ENCODE results near the gene ZCCHC13.
"Not testable (repeated sequence)": the region's sequence is repeated elsewhere in the genome, so short reads cannot be mapped to it uniquely, and the experiment has no call there.

Gene ZCCHC13

DNA sequence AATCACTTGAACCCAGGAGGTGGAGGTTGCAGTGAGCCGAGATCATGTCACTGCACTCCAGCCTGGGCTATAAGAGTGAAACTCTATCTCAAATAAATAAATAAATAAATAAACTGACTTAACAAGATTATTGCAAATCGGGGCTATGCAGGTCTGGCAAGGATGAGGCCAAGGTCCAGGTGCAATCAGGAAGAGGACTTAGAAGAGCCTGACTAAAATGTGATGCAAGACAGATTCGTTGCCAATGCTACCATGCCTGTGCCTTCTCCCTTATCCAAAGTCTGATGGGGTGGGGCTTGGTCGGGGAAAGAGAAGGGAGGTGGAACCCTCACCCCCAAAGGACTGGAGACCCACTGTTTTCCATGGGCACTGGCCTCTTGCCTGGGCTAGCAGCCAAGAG lies 14.7 kb downstream of the ZCCHC13 start:
- in situ Hi-C loops (cut with MboI; ENCODE audit: low pct_unique_long_range_greater_than_20kb, low sequenced_read_pairs, unreplicated experiment): no loop called here
- DNase-seq (ENCODE audit: low spot score): no peak
- TF ChIP-seq, protein P1, sequence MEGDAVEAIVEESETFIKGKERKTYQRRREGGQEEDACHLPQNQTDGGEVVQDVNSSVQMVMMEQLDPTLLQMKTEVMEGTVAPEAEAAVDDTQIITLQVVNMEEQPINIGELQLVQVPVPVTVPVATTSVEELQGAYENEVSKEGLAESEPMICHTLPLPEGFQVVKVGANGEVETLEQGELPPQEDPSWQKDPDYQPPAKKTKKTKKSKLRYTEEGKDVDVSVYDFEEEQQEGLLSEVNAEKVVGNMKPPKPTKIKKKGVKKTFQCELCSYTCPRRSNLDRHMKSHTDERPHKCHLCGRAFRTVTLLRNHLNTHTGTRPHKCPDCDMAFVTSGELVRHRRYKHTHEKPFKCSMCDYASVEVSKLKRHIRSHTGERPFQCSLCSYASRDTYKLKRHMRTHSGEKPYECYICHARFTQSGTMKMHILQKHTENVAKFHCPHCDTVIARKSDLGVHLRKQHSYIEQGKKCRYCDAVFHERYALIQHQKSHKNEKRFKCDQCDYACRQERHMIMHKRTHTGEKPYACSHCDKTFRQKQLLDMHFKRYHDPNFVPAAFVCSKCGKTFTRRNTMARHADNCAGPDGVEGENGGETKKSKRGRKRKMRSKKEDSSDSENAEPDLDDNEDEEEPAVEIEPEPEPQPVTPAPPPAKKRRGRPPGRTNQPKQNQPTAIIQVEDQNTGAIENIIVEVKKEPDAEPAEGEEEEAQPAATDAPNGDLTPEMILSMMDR (IDR thresholded peaks at IDR 0.05; ENCODE audit: extremely low read depth, insufficient read depth, missing control alignments): no peak

DNA sequence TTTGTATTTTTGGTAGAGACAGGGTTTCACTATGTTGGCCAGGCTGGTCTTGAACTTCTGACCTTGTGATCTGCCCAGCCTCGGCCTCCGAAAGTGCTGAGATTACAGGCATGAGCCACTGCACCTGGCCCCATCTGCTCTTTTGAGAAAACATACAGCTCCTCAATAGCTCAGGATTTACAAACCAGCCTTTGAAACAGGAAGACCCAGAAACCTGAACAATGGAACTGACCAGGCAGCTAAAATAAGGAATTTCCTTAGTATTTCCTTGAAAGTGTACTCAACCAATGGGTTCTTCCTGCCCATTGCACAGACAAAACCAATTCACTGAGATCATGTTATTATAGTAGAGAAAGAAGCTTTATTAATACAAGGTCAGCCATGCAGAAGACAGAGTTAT lies 15.3 kb downstream of the ZCCHC13 start:
- in situ Hi-C loops (cut with MboI; ENCODE audit: low pct_unique_long_range_greater_than_20kb, low sequenced_read_pairs, unreplicated experiment); DNase-seq (ENCODE audit: low spot score): not testable (repeated sequence)

DNA sequence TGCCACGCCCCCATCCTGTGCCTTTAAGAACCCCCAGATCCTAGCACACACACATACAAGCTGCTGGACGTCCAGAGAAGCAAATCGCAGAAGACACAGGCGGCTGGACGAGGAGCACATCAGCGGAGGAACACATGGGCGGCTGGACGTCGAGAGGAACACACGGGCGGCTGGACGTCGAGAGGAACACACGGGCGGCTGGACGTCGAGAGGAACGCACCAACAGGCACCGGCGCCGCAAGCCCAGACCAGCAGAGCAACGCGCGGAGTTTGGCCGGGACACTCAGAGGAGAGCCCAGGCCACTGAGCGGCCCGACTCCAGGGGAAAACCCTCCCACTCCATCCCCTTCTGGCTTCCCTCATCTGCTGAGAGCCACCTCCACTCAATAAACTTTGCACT lies 17.2 kb downstream of the ZCCHC13 start:
- no peak for DNase-seq (ENCODE audit: low spot score)
- in situ Hi-C loops (cut with MboI; ENCODE audit: low pct_unique_long_range_greater_than_20kb, low sequenced_read_pairs, unreplicated experiment): no loop called here

DNA sequence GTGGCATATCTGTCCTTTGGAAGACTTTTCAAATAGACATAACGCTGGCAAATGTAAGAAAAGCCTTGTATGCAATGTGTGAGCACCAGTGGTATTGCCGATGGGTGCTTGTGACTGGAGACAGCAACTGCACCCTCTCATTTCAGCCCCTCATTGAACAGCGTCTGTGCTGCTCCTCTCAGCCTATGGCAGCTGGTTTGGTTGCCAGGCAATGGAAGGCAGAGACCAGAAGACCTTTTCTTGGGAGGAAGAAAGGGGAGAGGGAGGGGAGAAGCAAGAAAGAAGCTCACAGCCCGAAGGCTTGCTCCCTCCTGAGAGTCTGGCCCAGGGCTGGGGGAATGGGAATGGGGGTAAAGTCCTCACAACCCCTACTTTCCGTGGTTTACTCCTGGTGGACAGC lies 20.2 kb downstream of the ZCCHC13 start:
- TF ChIP-seq, protein P1 (IDR thresholded peaks at IDR 0.05; ENCODE audit: extremely low read depth, insufficient read depth, missing control alignments): no peak
- no peak for DNase-seq (ENCODE audit: low spot score)
- in situ Hi-C loops (cut with MboI; ENCODE audit: low pct_unique_long_range_greater_than_20kb, low sequenced_read_pairs, unreplicated experiment): no loop called here

More for the DNA sequence above, 17.2 kb downstream of the ZCCHC13 start:
- TF ChIP-seq, protein P1 (IDR thresholded peaks at IDR 0.05; ENCODE audit: extremely low read depth, insufficient read depth, missing control alignments): no peak

DNA sequence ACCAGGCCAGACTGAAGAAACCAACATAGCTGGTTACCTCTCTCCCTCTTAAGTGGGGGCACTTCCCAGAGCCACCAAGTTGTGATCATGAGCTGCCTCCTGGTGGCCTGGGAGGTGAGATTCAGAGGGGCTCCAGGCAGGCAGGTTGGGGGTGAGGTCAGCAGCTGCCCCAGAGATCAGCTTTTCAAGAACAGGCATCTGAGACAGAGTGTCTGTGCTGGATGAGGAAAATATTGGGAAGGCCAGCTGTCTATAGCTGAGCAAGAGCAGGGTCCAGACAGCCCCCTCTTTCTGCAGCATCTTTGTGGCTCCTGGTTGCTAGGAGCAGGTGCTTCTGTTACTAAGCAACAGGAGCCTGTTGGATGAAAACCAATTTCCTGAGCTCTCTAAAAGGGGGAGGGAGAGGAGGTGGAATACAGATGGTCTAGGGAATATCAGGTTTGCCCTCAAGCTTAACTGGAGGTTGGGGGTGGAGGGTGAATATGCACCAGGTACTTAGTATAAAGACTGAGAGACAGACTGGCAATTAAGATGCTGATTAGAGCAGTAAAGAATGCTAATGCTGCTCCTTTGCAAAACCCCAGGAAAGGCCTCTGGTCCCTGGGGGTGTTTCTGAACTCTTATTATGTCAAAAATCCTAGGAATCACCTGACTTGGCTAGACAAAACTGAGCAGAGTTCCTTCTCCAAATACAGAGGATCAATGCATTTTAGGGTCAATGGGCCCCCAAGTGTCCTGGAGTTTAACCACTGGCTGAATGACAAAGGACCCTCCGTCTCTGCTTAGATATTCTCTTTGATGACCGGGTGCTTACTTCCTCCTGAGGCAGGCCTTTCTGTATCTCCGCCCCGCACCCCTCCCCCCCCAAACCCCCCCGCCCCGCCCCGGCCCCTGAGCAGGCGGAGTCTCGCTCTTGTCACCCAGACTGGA lies 21.4 kb downstream of the ZCCHC13 start:
- in situ Hi-C loops (cut with MboI; ENCODE audit: low pct_unique_long_range_greater_than_20kb, low sequenced_read_pairs, unreplicated experiment): loop anchor here (25.0 kb wide), 1 partner anchor 463 kb away; the partner anchor contains the start of gene XIST
- TF ChIP-seq, protein P1 (IDR thresholded peaks at IDR 0.05; ENCODE audit: extremely low read depth, insufficient read depth, missing control alignments): no peak
- no peak for DNase-seq (ENCODE audit: low spot score)

DNA sequence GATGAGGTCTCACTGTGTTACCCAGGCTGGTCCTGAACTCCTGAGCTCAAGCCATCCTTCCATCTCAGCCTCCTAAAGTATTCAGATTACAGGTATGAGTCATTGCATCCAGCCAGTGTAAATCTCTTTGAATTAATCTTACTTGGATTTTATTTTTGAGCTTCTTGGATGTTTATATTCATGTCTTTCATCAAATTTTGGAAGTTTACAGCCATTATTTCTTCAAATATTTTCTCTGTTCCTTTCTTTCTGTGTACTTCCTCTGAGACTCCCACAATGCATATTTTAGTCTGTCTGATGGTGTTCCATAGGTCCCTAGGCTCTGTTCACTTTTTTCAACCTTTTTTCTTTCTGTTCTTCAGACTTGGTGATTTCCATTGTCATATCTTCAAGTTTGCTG lies 34.9 kb downstream of the ZCCHC13 start:
- no peak for DNase-seq (ENCODE audit: low spot score)
- TF ChIP-seq, protein P1 (IDR thresholded peaks at IDR 0.05; ENCODE audit: extremely low read depth, insufficient read depth, missing control alignments): no peak
- in situ Hi-C loops (cut with MboI; ENCODE audit: low pct_unique_long_range_greater_than_20kb, low sequenced_read_pairs, unreplicated experiment): loop anchor here (25.0 kb wide), 1 partner anchor 477 kb away; the partner anchor contains the start of gene XIST

DNA sequence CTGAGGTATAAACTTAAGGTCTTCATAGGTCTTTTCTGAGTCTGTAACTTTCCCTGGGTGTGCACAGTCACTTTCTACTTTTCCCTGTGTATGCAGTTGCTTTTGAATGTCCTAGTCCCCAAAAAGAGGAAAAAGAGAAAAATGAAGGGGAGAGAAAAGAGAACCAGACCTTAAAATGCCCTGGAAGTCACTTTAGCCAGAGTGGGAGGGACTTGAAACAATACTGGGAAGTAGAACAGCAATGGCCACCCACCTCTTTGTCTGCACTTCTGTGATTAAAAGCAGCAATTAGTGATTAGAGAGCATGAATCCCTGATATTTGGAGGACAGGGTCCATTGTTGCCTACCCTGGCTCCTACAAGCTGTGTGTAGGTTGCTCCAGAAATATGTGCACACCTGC lies 36.1 kb downstream of the ZCCHC13 start:
- in situ Hi-C loops (cut with MboI; ENCODE audit: low pct_unique_long_range_greater_than_20kb, low sequenced_read_pairs, unreplicated experiment): loop anchor here (25.0 kb wide), 1 partner anchor 478 kb away; the partner anchor contains the start of gene XIST
- TF ChIP-seq, protein P1 (IDR thresholded peaks at IDR 0.05; ENCODE audit: extremely low read depth, insufficient read depth, missing control alignments): no peak
- DNase-seq (ENCODE audit: low spot score): no peak

DNA sequence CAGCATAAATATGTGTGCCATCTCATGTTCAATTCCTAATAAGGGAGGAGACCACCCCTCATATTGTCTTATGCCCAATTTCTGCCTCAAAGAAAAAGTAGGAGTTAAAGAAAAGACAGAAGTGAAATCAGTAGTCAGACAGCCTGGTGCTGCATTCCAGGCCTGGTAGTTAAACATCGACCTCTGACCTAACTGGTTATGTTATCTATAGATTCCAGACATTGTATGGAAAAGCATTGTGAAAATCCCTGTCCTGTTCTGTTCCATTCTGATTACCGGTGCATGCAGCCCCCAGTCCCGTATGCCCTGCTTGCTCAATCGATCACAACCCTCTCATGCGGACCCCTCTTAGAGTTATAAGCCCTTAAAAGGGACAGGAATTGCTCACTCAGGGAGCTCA lies 38.2 kb downstream of the ZCCHC13 start:
- in situ Hi-C loops (cut with MboI; ENCODE audit: low pct_unique_long_range_greater_than_20kb, low sequenced_read_pairs, unreplicated experiment): loop anchor here (25.0 kb wide), 1 partner anchor 480 kb away; the partner anchor contains the start of gene XIST
- not testable (repeated sequence) for DNase-seq (ENCODE audit: low spot score)
